PC-9 (cell line): ENCODE measurements around the gene NOB1.

Experiments used
- EZH2 ChIP-seq: fragments of 200-600 bp; sonication (generic); IDR thresholded peaks from 2 replicates; pipeline ENCODE4 v1.8.0; 2017; ENCODE audit warnings: antibody characterized with exemption, low read depth
- TF ChIP-seq, protein P1 (sequence below): fragments of 200-600 bp; sonication (generic); conservative IDR thresholded peaks from 2 replicates; pipeline ENCODE4 v1.6.1; 2017; ENCODE audit warnings: mixed run types, antibody characterized with exemption, mild to moderate bottlenecking, moderate library complexity

- TF ChIP-seq, protein P1, sequence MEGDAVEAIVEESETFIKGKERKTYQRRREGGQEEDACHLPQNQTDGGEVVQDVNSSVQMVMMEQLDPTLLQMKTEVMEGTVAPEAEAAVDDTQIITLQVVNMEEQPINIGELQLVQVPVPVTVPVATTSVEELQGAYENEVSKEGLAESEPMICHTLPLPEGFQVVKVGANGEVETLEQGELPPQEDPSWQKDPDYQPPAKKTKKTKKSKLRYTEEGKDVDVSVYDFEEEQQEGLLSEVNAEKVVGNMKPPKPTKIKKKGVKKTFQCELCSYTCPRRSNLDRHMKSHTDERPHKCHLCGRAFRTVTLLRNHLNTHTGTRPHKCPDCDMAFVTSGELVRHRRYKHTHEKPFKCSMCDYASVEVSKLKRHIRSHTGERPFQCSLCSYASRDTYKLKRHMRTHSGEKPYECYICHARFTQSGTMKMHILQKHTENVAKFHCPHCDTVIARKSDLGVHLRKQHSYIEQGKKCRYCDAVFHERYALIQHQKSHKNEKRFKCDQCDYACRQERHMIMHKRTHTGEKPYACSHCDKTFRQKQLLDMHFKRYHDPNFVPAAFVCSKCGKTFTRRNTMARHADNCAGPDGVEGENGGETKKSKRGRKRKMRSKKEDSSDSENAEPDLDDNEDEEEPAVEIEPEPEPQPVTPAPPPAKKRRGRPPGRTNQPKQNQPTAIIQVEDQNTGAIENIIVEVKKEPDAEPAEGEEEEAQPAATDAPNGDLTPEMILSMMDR = no peak
- TF ChIP-seq EZH2 = no peak
Observed at GRCh38 chr16:69706975-69707340, 47.8 kb downstream of the NOB1 start.
